NAMALWA (cell line): Measurements from ENCODE around the gene TDRD1.
A peak's percentile ranks its signal among the peaks of the same experiment; 100 is the strongest.
"Not testable (repeated sequence)": the region's sequence is repeated elsewhere in the genome, so short reads cannot be mapped to it uniquely, and the experiment has no call there.

Experiments used
- DNase-seq: peaks from one replicate; pipeline ENCODE4 v3.0.0-alpha.2; 2015; ENCODE audit warnings: low spot score

TDRD1 gene

DNA sequence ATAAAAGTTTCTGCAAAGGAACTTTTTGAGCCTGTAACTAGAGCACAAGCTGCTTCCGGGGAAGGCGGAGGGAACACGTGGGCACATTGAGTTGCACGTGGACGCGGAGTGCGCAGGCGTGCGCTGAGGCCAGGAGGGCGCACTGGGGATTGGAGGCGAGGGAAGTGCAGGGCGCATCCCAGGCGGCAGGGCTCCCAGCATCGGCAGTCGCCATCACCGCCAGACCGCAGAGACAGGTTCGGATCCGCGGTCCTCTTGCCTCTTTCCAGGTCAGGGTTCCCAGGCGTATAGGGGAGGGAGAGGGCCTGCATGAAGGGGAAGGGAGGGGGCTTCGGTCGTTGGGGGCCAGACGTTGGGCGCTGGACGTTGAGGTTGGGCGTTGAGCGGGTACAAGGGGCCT, at the start of gene TDRD1:
Gene TDRD1, plus strand, starts transcription at position 206 of the 400 bp plus-strand sequence. CDS start 8,479 bp downstream, outside the sequence.
- no peak for DNase-seq

DNA sequence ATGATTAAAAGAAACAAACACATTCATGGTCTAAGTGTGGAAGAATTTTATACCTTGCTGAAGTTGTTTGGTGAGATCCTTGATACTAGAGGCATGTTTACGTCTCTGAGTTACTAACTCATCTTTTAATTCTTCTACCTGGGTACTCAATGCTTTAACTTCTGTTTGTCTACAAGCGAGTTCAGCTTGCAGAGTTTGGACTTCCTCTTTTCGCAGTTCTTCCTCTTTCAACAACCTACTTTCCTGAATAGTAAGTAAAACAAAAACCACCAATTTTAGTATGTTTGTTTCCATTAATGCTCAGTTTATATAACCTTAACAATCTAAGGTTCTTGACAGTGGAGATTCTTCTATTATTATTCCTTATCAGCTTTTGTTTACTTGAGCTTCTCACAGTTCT, 48.1 kb upstream of the TDRD1 start:
- DNase-seq = peak; percentile 63

DNA sequence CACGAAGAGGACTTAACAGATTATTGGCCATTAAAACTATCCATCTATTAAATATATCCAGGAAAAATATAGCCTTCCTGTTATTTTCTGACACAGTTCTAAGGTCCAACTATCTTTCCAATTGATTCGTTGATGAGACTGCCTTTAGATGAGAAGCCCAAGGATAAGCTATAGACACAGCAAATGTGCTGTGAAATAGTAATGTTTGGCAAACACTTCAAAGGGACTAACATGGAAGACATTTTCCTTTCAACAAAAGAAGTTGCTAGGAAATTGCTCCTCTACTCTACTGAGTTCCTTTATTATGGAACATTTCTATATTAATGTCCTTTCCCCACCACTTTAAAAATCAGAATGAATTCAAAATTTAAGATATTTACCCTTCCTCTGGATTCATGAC, 43.7 kb upstream of the TDRD1 start:
- no peak for DNase-seq

GRCh38 chr10:114138581-114138980, 40.6 kb upstream of the TDRD1 start:
- no peak for DNase-seq

GRCh38 chr10:114140036-114140435, 39.1 kb upstream of the TDRD1 start:
- DNase-seq = no peak

GRCh38 chr10:114140827-114141226, 38.3 kb upstream of the TDRD1 start:
- not testable (repeated sequence) for DNase-seq

GRCh38 chr10:114142018-114142417, 37.1 kb upstream of the TDRD1 start:
- no peak for DNase-seq

DNA sequence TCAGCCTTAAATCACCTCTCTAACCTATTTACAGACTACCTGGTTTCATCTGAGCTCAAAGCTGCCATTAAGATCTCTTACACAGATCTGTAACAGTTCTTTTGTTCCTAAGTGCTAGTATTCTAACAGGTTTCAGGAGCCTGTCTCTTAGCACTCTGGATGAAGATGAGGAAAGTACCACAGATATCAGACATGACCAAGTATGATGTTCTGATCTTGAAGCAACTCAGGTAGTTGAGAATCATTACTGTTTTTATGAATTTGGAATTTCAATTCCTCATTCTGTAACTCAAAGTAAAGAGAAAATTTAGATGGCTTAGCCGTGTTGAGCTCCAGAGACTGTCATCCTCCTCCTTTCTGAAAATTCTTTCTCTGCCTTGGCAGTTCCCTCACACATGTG, 36.0 kb upstream of the TDRD1 start:
- no peak for DNase-seq

GRCh38 chr10:114149476-114149875, 29.7 kb upstream of the TDRD1 start:
- DNase-seq = not testable (repeated sequence)

DNA sequence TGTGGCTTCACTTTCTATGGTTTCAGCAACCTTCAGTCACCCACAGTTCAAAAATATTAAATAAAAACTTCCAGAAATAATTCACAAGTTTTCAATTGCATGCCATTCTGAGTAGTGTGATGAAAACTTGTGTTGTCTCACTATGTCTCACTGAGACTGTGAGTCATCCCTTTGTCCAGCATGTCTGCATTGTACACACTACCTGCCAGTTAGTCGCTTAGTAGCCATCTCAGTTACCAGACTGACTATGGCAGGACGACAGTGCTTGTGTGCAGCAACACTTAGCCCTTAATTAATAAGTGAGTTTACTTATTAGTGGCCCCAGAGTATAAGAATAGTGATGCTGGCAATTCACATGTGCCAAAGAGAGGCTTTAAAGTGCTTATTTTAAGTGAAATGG, 27.7 kb upstream of the TDRD1 start:
- no peak for DNase-seq

GRCh38 chr10:114151892-114152291, 27.3 kb upstream of the TDRD1 start:
- no peak for DNase-seq

GRCh38 chr10:114157912-114158311, 21.2 kb upstream of the TDRD1 start:
- no peak for DNase-seq

DNA sequence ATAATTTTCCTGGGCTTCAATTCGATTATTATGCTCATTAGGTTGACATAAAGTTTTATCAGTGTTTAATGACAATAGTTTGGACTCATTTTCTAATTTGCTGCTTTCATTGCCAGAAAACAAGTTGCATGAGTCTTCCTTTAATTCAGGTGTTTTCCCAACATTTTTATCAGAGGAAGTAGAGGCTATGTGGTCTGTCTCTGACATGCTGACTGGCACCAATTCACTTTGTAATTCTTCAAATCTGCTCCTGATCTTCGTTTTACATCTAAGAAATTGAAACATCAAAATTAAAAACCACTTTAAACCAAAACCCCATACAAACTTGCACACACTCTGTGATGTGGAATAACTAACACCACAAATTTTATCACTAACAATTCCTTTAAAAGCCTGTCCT, 16.1 kb upstream of the TDRD1 start:
- DNase-seq = no peak

DNA sequence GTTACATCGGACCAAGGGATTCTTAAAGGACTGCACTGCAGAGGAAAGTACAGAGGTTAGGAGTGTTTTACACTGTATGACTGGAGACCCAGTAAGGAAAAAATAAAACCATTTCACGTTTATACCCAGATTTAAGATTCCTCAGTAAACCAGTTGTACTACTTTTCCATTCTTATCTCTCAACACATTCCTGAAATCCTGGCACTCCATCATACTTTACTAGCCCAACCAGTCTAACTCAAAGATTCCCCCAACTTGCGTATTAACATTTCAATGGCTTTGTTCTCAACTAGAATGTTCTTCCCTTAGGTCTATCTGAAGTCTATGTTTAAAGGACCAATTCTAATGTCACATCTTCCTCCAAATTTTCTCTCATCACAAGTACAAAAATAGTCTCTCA, 13.1 kb upstream of the TDRD1 start:
- DNase-seq = no peak

- no peak for DNase-seq
Measured at GRCh38 chr10:114166494-114166893, 12.7 kb upstream of the TDRD1 start.

DNA sequence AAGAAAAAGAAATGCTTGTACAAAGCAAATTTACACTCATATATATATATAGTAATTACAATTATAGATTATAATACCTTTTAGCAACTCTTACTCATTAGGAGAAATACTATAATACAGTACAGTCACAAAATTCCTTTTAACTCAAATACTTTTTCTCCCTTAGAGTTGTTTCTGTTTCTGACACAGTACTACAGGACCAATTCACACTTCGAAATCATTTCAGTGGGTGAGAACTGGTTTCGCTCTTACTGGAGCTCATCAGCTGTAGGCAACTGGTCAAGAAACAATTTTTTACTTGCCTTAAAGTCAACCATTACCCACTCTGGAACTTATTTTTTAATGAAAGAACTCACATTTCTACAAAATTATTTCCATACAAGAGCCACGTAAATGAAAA, 11.2 kb upstream of the TDRD1 start:
- DNase-seq = no peak

DNA sequence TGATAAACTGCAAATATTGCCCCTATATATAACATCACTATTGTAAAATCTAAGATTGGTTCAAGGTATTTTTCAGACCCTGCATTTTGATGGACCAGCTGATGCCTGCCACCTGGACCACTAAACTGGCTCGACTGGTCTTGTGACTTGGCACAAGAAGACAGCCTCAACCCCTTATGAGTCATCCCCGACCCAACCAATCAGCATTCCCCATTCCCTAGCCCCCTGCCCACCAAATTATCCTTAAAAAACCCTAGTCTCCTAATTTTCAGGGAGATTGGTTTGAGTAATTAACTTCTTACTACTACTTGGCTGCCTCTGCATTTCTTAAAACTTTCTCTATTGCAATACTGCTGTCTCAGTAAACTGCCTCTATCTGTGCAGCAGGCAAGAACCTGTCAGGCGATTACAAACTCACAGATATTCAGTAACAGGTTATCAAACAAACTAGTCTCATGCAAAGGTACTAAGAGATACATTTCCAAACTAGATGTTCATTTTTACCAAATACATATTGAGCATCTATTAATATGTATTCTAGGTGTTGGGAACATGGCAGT, 10.6 kb upstream of the TDRD1 start:
- no peak for DNase-seq

- peak; percentile 15 for DNase-seq
Measured at GRCh38 chr10:114172216-114172615, 6.9 kb upstream of the TDRD1 start.

GRCh38 chr10:114172776-114173602, 6.2 kb upstream of the TDRD1 start:
- peak; percentile 24 for DNase-seq

GRCh38 chr10:114173603-114173920, 5.6 kb upstream of the TDRD1 start:
- no peak for DNase-seq

DNA sequence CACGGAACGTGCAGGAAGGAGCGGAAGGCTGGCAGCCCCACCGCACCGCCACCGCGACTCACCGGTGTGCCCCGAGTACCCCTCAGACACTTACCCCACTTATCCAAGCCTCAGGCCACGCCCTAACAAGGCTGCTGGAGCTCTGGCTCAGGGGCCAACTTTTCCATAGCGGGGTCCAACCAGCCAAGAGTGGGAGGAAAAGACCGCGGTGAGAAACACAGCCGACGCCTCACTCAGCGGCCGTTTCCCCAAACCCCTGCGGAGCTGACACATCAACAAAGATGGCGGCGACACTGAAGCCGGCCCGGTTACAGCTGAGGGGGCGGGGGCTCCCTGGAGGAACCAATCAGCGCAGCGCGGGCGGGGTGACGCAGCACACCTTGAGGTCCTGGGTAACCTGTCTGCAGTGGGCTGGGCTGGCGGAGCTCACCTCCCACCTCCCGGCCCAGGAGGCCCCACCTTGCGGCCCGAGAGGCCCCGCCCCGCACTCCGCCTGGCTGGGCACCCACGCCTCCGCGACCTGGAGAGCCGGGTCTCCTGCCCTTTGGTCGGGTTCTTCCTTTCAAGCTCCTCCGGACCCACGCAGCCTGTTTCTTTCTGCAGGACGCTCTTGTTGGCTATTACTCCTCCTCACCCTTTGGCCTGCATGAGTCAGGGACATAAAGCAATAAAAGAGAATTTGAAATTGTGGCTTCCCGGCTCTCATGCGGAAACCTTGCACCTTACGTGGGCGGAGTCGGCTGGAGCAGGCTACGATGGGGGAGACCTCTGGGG, 5.0 kb upstream of the TDRD1 start, which contains the start of gene CCDC186:
Gene CCDC186, minus strand, starts transcription at position 283 of the 774 bp plus-strand sequence. CDS start 10,935 bp downstream, outside the sequence.
- DNase-seq = peak; percentile 96

DNA sequence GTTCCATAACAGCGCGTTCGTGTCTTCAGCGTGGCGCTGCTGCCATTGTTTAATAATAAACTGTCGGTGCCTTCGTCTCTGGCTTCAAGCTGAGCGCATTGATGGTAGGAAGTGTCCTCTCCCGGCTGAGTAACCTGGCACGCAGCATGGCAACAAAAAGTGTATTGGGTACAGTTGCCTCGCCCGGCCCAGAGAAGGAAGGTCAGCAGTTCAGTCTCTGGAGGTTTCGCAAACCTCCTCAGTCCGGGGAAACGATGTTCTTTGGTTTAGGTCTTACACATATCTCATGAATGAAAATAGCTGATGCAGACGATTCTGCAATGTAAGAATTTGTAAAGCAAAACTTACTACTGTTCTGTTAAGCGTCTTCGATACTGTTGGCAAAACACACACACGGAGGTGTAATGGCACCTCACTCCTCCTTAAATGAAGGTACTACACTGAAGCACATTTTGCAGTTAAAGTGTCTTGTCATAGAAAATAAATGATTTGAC, 4.4 kb upstream of the TDRD1 start:
- DNase-seq = no peak

GRCh38 chr10:114175667-114176066, 3.5 kb upstream of the TDRD1 start:
- DNase-seq = no peak
